ENCODE data around the gene ESRP2.

Gene ESRP2

GRCh38 chr16:68216240-68216639, 19.7 kb downstream of the ESRP2 start:
- no peak for TF ChIP-seq NFIC (IDR thresholded peaks at IDR 0.05)

- TF ChIP-seq MAX (IDR thresholded peaks at IDR 0.05) (no peak), CREB1 (IDR thresholded peaks at IDR 0.05; ENCODE audit: low read depth) (no peak), RAD21 (IDR thresholded peaks at IDR 0.05; ENCODE audit: low read depth) (no peak), EGR1 (IDR thresholded peaks at IDR 0.05) (no peak), USF1 (IDR thresholded peaks at IDR 0.05) (no peak), NFIC (IDR thresholded peaks at IDR 0.05) (no peak), REST (IDR thresholded peaks at IDR 0.05; ENCODE audit: low read depth) (no peak), TAF1 (IDR thresholded peaks at IDR 0.05; ENCODE audit: low read depth) (no peak), ZBTB7A (IDR thresholded peaks at IDR 0.05; ENCODE audit: low read depth) (no peak), CEBPB (IDR thresholded peaks at IDR 0.05) (no peak), FOXM1 (IDR thresholded peaks at IDR 0.05; ENCODE audit: borderline replicate concordance, low read depth) (no peak), EP300 (IDR thresholded peaks at IDR 0.05; ENCODE audit: borderline replicate concordance) (no peak), TEAD4 (IDR thresholded peaks at IDR 0.05) (no peak), YY1 (IDR thresholded peaks at IDR 0.05; ENCODE audit: low read depth) (no peak), TCF12 (IDR thresholded peaks at IDR 0.05; ENCODE audit: low read depth) (no peak)
Observed at GRCh38 chr16:68215302-68215701, 20.6 kb downstream of the ESRP2 start.

- TF ChIP-seq EP300 (IDR thresholded peaks at IDR 0.05; ENCODE audit: borderline replicate concordance) (no peak), TCF12 (IDR thresholded peaks at IDR 0.05; ENCODE audit: low read depth) (no peak), RAD21 (IDR thresholded peaks at IDR 0.05; ENCODE audit: low read depth) (no peak), EGR1 (IDR thresholded peaks at IDR 0.05) (no peak), USF1 (IDR thresholded peaks at IDR 0.05) (no peak), TEAD4 (IDR thresholded peaks at IDR 0.05) (no peak), CREB1 (IDR thresholded peaks at IDR 0.05; ENCODE audit: low read depth) (no peak), REST (IDR thresholded peaks at IDR 0.05; ENCODE audit: low read depth) (no peak), YY1 (IDR thresholded peaks at IDR 0.05; ENCODE audit: low read depth) (no peak), NFIC (IDR thresholded peaks at IDR 0.05) (no peak), CEBPB (IDR thresholded peaks at IDR 0.05) (no peak), ZBTB7A (IDR thresholded peaks at IDR 0.05; ENCODE audit: low read depth) (no peak), MAX (IDR thresholded peaks at IDR 0.05) (no peak), FOXM1 (IDR thresholded peaks at IDR 0.05; ENCODE audit: borderline replicate concordance, low read depth) (no peak), TAF1 (IDR thresholded peaks at IDR 0.05; ENCODE audit: low read depth) (no peak)
Observed at GRCh38 chr16:68214726-68215125, 21.2 kb downstream of the ESRP2 start.

- no peak for TF ChIP-seq TAF1 (IDR thresholded peaks at IDR 0.05; ENCODE audit: low read depth)
- TF ChIP-seq NFIC (IDR thresholded peaks at IDR 0.05), result no peak
- TF ChIP-seq TEAD4 (IDR thresholded peaks at IDR 0.05), result no peak
- TF ChIP-seq YY1 (IDR thresholded peaks at IDR 0.05; ENCODE audit: low read depth), result no peak
- no peak for TF ChIP-seq MAX (IDR thresholded peaks at IDR 0.05)
- TF ChIP-seq CREB1 (IDR thresholded peaks at IDR 0.05; ENCODE audit: low read depth), result no peak
- no peak for TF ChIP-seq TCF12 (IDR thresholded peaks at IDR 0.05; ENCODE audit: low read depth)
- TF ChIP-seq ZBTB7A (IDR thresholded peaks at IDR 0.05; ENCODE audit: low read depth), result no peak
- TF ChIP-seq EGR1 (IDR thresholded peaks at IDR 0.05), result no peak
Observed at GRCh38 chr16:68206245-68206644, 29.7 kb downstream of the ESRP2 start.

- no peak for TF ChIP-seq FOXM1 (IDR thresholded peaks at IDR 0.05; ENCODE audit: borderline replicate concordance, low read depth)
- TF ChIP-seq CEBPB (IDR thresholded peaks at IDR 0.05), result no peak
- TF ChIP-seq TCF12 (IDR thresholded peaks at IDR 0.05; ENCODE audit: low read depth), result no peak
- TF ChIP-seq TEAD4 (IDR thresholded peaks at IDR 0.05), result no peak
- TF ChIP-seq USF1 (IDR thresholded peaks at IDR 0.05), result no peak
- TF ChIP-seq EP300 (IDR thresholded peaks at IDR 0.05; ENCODE audit: borderline replicate concordance), result no peak
- no peak for TF ChIP-seq TAF1 (IDR thresholded peaks at IDR 0.05; ENCODE audit: low read depth)
- no peak for TF ChIP-seq MAX (IDR thresholded peaks at IDR 0.05)
- TF ChIP-seq NFIC (IDR thresholded peaks at IDR 0.05), result no peak
- no peak for TF ChIP-seq CREB1 (IDR thresholded peaks at IDR 0.05; ENCODE audit: low read depth)
- no peak for TF ChIP-seq RAD21 (IDR thresholded peaks at IDR 0.05; ENCODE audit: low read depth)
- no peak for TF ChIP-seq YY1 (IDR thresholded peaks at IDR 0.05; ENCODE audit: low read depth)
- no peak for TF ChIP-seq EGR1 (IDR thresholded peaks at IDR 0.05)
- no peak for TF ChIP-seq REST (IDR thresholded peaks at IDR 0.05; ENCODE audit: low read depth)
- TF ChIP-seq ZBTB7A (IDR thresholded peaks at IDR 0.05; ENCODE audit: low read depth), result no peak
Observed at GRCh38 chr16:68202091-68202519, 33.8 kb downstream of the ESRP2 start.

Data from Ishikawa (cell line).